ENCODE results near the gene NKAIN2.

DNA sequence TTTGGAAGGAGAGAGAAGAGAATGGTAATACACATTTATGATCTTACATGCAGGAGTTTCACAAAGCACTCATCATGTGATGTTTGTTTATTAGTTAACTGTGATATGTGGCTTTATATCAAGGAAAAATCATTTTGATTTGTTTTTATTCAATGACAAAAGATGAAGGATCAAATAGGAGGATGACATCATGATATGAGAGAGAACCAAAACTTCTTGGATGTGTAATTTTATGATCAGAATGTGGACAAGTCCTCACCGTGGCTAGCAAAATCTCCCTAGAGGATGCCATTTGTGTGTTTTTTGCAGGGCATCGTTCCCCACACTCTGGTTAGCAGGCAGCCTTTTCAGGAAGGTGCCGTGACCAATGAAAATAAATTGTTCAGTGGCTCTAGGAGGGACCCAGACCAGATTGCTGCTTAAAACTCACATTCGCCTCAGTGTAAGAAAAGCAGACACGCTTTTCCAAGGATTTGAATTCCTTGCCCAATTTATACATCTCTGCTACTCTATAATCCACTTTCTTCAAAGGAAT, 552.7 kb downstream of the NKAIN2 start:
- TF ChIP-seq, protein P1, sequence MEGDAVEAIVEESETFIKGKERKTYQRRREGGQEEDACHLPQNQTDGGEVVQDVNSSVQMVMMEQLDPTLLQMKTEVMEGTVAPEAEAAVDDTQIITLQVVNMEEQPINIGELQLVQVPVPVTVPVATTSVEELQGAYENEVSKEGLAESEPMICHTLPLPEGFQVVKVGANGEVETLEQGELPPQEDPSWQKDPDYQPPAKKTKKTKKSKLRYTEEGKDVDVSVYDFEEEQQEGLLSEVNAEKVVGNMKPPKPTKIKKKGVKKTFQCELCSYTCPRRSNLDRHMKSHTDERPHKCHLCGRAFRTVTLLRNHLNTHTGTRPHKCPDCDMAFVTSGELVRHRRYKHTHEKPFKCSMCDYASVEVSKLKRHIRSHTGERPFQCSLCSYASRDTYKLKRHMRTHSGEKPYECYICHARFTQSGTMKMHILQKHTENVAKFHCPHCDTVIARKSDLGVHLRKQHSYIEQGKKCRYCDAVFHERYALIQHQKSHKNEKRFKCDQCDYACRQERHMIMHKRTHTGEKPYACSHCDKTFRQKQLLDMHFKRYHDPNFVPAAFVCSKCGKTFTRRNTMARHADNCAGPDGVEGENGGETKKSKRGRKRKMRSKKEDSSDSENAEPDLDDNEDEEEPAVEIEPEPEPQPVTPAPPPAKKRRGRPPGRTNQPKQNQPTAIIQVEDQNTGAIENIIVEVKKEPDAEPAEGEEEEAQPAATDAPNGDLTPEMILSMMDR (conservative IDR thresholded peaks at IDR 0.05), result no peak
- TF ChIP-seq ZFX (IDR thresholded peaks at IDR 0.05), result no peak

All from C4-2B (cell line).